Muscle layer of colon (tissue), 2 donors: ENCODE results near the gene SNW1.

ENCODE experiments used
- H3K27ac ChIP-seq: one replicate; pipeline ENCODE4 v1.7.0; 2013; ENCODE audit warnings: low read depth, mild to moderate bottlenecking, low read length, moderate library complexity
- H3K27me3 ChIP-seq, 2 donors: one replicate each; pipeline ENCODE4 v1.7.0; 2013; ENCODE audit warnings: low read length in 2 of 2, mild to moderate bottlenecking in 2 of 2; ENCODE audit not compliant: insufficient read depth in 2 of 2, control insufficient read depth in 1 of 2
- H3K36me3 ChIP-seq: one replicate; pipeline ENCODE4 v1.7.0; 2013; ENCODE audit warnings: mild to moderate bottlenecking, low read length; ENCODE audit not compliant: insufficient read depth
- H3K4me1 ChIP-seq: one replicate; pipeline ENCODE4 v1.7.0; 2013; ENCODE audit warnings: mild to moderate bottlenecking, low read length; ENCODE audit not compliant: insufficient read depth
- H3K4me3 ChIP-seq, 2 donors: one replicate each; pipeline ENCODE4 v1.7.0; 2013; ENCODE audit warnings: low read length in 2 of 2, low read depth in 1 of 2, mild to moderate bottlenecking in 1 of 2, moderate library complexity in 1 of 2
- H3K9ac ChIP-seq: one replicate; pipeline ENCODE4 v1.7.0; 2013; ENCODE audit warnings: low read length
- H3K9me3 ChIP-seq: one replicate; pipeline ENCODE4 v1.7.0; 2013; ENCODE audit warnings: mild to moderate bottlenecking, low read length
- donor health status: abdominal sarcoma.
- donor health status: Adenocarcinoma of cecum.

Gene SNW1

GRCh38 chr14:77707724-77708408 lies 53.1 kb downstream of the SNW1 start, which contains the start of the genes ALKBH1 and SLIRP:
Gene ALKBH1, minus strand, starts transcription at chr14:77708023. Its CDS starts 19 bp downstream, at chr14:77708004.
Gene SLIRP, plus strand, starts transcription at chr14:77708103. Its CDS starts 9 bp downstream, at chr14:77708112.
- Histone ChIP-seq H3K36me3 (peaks cover 24% of the 10 kb centered on the region), H3K9ac (peak within 1 kb of the TSS; percentile 75), H3K9me3 (no peaks in the 10 kb centered on the region), H3K27ac (peak within 1 kb of the TSS; percentile 76), H3K4me3 (peak within 1 kb of the TSS; percentile 93 to 94), H3K4me1 (peaks cover 26% of the 10 kb centered on the region), H3K27me3 (no peaks in the 10 kb centered on the region)

- Histone ChIP-seq H3K36me3 (peaks cover 25% of the 10 kb centered on the region), H3K4me3 (peak overlapping the region; percentile 93 to 94), H3K9me3 (no peaks in the 10 kb centered on the region), H3K9ac (peak overlapping the region; percentile 75), H3K27me3 (no peaks in the 10 kb centered on the region), H3K27ac (peak overlapping the region; percentile 76), H3K4me1 (peaks cover 26% of the 10 kb centered on the region)
These were observed 53.6 kb downstream of the SNW1 start for GRCh38 chr14:77707355-77707723.

GRCh38 chr14:77691259-77691658 lies 69.7 kb downstream of the SNW1 start:
- no peaks in the 10 kb centered on the region for H3K4me1 ChIP-seq
- no peak overlapping the region for H3K9ac ChIP-seq
- no peaks in the 10 kb centered on the region for H3K9me3 ChIP-seq
- peaks cover 45% of the 10 kb centered on the region for H3K36me3 ChIP-seq
- H3K4me3 ChIP-seq: no peak overlapping the region
- H3K27ac ChIP-seq: no peak overlapping the region
- no peaks in the 10 kb centered on the region for H3K27me3 ChIP-seq

GRCh38 chr14:77682158-77682553 lies 78.8 kb downstream of the SNW1 start:
- peaks cover 8% of the 10 kb centered on the region for H3K36me3 ChIP-seq
- H3K27ac ChIP-seq: no peak overlapping the region
- no peaks in the 10 kb centered on the region for H3K27me3 ChIP-seq
- no peak overlapping the region for H3K9ac ChIP-seq
- H3K4me3 ChIP-seq: no peak overlapping the region
- peaks cover 16% of the 10 kb centered on the region for H3K4me1 ChIP-seq
- no peaks in the 10 kb centered on the region for H3K9me3 ChIP-seq

- Histone ChIP-seq H3K27me3 (no peaks in the 10 kb centered on the region), H3K9me3 (no peaks in the 10 kb centered on the region), H3K4me1 (peaks cover 16% of the 10 kb centered on the region), H3K4me3 (no peak overlapping the region), H3K36me3 (peaks cover 4% of the 10 kb centered on the region), H3K9ac (no peak overlapping the region), H3K27ac (no peak overlapping the region)
These were observed 79.5 kb downstream of the SNW1 start for GRCh38 chr14:77681196-77682157.

- Histone ChIP-seq H3K9me3 (no peaks in the 10 kb centered on the region), H3K4me1 (no peaks in the 10 kb centered on the region), H3K27me3 (no peaks in the 10 kb centered on the region), H3K36me3 (peaks cover 22% of the 10 kb centered on the region), H3K9ac (no peak overlapping the region), H3K27ac (no peak overlapping the region), H3K4me3 (no peak overlapping the region)
These were observed 86.0 kb downstream of the SNW1 start for GRCh38 chr14:77674931-77675330.

- no peaks in the 10 kb centered on the region for H3K4me1 ChIP-seq
- H3K27me3 ChIP-seq: no peaks in the 10 kb centered on the region
- no peak overlapping the region for H3K4me3 ChIP-seq
- H3K9ac ChIP-seq: no peak overlapping the region
- peaks cover 22% of the 10 kb centered on the region for H3K36me3 ChIP-seq
- no peaks in the 10 kb centered on the region for H3K9me3 ChIP-seq
- no peak overlapping the region for H3K27ac ChIP-seq
These were observed 87.8 kb downstream of the SNW1 start for GRCh38 chr14:77673193-77673592.
